NB4 (cell line): ENCODE results near the gene TRIM36.

Experiments
- DNase-seq: peaks from one replicate; pipeline ENCODE4 v3.0.0; 2010; ENCODE audit warnings: low read depth
- H3K4me3 ChIP-seq: one replicate; pipeline ENCODE4 v1.5.1; 2011; ENCODE audit warnings: mild to moderate bottlenecking, low read depth, low read length, moderate library complexity
- CTCF ChIP-seq: IDR thresholded peaks from one replicate; pipeline ENCODE4 v1.5.1; 2012; ENCODE audit warnings: low read depth, low read length
- MAX ChIP-seq: IDR thresholded peaks from 2 replicates; pipeline ENCODE4 v1.6.1; 2011; ENCODE audit warnings: low read depth, low read length
- MYC ChIP-seq: IDR thresholded peaks from 2 replicates; pipeline ENCODE4 v1.6.1; 2011; ENCODE audit warnings: low read depth, low read length
- POLR2A ChIP-seq: IDR thresholded peaks from 2 replicates; pipeline ENCODE4 v1.6.1; 2011; ENCODE audit warnings: mild to moderate bottlenecking; ENCODE audit not compliant: insufficient read length; ENCODE audit errors: extremely low read depth

TRIM36 gene

GRCh38 chr5:115170134-115170928 is 623 bp upstream of the TRIM36 start:
- H3K4me3 ChIP-seq, result peak overlapping the region; percentile 77
- no peak for DNase-seq
- no peak for TF ChIP-seq MAX
- TF ChIP-seq MYC, result no peak; the same call in 1 of the 2 replicates
- TF ChIP-seq CTCF, result no peak
- peak; percentile 49 for TF ChIP-seq POLR2A

GRCh38 chr5:115168829-115169486 is 750 bp downstream of the TRIM36 start:
- no peak for TF ChIP-seq CTCF
- DNase-seq, result peak; percentile 75
- H3K4me3 ChIP-seq, result peak overlapping the region; percentile 72

GRCh38 chr5:115166744-115167393 is 2.8 kb downstream of the TRIM36 start:
- TF ChIP-seq CTCF (no peak), MAX (no peak), MYC (no peak), POLR2A (no peak)
- no peak overlapping the region for H3K4me3 ChIP-seq
- no peak for DNase-seq

- no peak overlapping the region for H3K4me3 ChIP-seq
- no peak for DNase-seq
- TF ChIP-seq POLR2A, result no peak
- TF ChIP-seq CTCF, result no peak
- no peak for TF ChIP-seq MAX
- TF ChIP-seq MYC, result no peak
Measured at GRCh38 chr5:115165790-115166189, 3.9 kb downstream of the TRIM36 start.

- DNase-seq, result no peak
- H3K4me3 ChIP-seq, result no peak overlapping the region
- TF ChIP-seq MAX (no peak), POLR2A (no peak), MYC (no peak), CTCF (no peak)
Measured at GRCh38 chr5:115160975-115161475, 8.7 kb downstream of the TRIM36 start.
